GM08714 (cell line): ENCODE measurements around the gene NOP58.

ENCODE experiments used
- H3K4me3 ChIP-seq: fragments of 200-500 bp; sonication (Bioruptor generic); 2 replicates; pipeline ENCODE4 v1.5.1; 2014; ENCODE audit warnings: mild to moderate bottlenecking, low read length, inconsistent platforms
- ZNF274 ChIP-seq: IDR thresholded peaks from 2 replicates; pipeline ENCODE4 v1.6.1; 2012; ENCODE audit warnings: mild to moderate bottlenecking, low read depth, low read length

Gene NOP58

GRCh38 chr2:202337151-202337550 is 71.6 kb downstream of the NOP58 start:
- no peak overlapping the region for H3K4me3 ChIP-seq
- TF ChIP-seq ZNF274 = no peak

DNA sequence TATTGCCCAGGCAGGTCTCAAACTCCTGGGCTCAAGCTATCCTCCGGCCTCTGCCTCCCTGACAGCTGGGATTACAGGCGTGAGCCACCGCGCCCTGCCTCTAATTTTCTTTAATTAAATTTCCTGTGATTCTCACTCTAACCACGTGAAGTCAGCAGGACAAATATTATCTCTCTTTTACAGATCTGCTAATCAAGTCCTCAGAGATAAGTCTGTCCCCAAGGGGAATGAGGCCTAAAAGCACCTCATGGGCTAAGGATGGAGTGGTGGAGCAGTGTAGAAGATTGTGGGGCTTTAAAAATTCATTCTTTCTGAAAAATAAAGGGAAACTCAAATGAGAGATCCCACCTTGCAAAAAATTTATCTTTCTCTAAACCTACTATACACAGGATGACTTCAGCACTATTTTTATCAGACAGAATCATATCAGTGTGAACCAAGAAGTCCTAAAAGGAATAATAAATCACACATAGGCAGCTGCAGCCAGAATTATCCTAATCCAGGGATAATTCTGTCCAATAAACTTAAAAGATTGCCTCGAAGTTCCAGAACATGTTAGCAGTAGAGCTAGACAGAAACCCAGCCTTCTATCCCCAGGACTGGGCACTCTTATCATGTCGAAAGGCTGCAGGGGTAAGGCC is 72.3 kb downstream of the NOP58 start:
- TF ChIP-seq ZNF274 = no peak
- H3K4me3 ChIP-seq = no peak overlapping the region

- H3K4me3 ChIP-seq = no peak overlapping the region
- TF ChIP-seq ZNF274 = no peak
Measured at GRCh38 chr2:202339071-202339870, 73.7 kb downstream of the NOP58 start.

DNA sequence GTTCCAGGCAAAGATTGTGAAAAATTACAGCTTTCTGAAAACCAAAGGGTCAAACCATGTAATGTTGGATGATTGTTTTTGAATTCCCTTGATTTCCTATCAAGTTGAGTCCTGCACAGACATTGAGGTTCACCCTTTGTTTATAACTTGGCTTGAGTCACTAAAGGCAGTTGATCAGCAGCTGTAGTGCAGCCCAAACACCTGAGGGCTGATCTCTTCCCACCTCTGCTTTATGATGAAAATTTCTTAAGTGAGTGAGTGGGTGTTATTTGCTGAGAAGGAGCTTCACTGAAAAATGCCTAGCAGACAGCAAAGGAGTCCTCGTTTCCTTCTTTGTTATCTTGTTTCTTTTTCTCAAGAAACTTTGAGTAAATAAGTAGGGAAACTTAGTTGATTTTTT is 78.6 kb downstream of the NOP58 start:
- TF ChIP-seq ZNF274 = no peak

GRCh38 chr2:202346180-202346579 is 80.6 kb downstream of the NOP58 start:
- no peak overlapping the region for H3K4me3 ChIP-seq
- no peak for TF ChIP-seq ZNF274

More for the DNA sequence above, 78.6 kb downstream of the NOP58 start:
- no peak overlapping the region for H3K4me3 ChIP-seq
